ENCODE data around the gene EML6. TPM values are rescaled to one million over a fixed set of nuclear protein-coding genes. Genes with fewer than 3 reads are reported as not detected.

EML6 gene
- total RNA-seq, 1 donor from 2014 or later, result 8.1 TPM

DNA sequence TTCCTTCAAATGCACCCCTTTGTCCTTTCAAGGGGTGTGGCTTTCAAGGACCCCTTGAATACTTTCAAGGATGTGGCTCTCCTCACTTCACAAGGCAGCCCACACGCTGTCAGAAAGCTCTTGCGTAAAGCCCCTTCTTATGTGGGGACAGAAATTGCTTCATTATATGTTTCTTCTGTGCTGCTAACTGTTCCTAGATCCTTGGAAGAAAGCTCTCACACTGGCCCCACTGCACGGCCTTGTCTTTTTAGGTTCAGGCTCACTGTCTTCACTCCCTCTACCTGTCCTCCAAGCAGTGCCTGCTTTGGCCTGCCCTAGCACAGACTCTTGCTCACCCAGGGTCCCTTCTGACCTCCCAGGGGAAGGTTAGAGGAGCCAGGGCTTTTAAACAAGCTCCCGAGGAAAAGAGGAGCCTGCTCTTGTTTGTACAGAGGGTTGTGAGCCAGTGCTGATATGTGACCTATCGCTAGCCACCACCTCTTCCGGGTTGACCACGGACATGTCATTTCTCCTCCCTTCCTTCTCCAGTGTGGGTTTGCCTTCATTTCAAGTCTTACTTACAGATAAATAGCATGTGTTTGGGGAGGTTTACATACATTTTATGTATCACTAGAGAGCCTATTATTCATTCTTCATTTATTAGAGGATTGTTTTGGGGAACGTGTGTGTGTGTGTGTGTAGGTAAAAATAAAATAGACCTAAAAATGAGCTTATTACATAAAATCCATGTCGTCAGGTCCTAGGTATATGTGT, 232.1 kb downstream of the EML6 start:
- TF ChIP-seq, protein P1, sequence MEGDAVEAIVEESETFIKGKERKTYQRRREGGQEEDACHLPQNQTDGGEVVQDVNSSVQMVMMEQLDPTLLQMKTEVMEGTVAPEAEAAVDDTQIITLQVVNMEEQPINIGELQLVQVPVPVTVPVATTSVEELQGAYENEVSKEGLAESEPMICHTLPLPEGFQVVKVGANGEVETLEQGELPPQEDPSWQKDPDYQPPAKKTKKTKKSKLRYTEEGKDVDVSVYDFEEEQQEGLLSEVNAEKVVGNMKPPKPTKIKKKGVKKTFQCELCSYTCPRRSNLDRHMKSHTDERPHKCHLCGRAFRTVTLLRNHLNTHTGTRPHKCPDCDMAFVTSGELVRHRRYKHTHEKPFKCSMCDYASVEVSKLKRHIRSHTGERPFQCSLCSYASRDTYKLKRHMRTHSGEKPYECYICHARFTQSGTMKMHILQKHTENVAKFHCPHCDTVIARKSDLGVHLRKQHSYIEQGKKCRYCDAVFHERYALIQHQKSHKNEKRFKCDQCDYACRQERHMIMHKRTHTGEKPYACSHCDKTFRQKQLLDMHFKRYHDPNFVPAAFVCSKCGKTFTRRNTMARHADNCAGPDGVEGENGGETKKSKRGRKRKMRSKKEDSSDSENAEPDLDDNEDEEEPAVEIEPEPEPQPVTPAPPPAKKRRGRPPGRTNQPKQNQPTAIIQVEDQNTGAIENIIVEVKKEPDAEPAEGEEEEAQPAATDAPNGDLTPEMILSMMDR (conservative IDR thresholded peaks at IDR 0.05), result no peak
- H3K36me3 Mint-ChIP-seq (ENCODE audit: low read depth), result no peaks in the 10 kb centered on the region
- H3K27me3 Mint-ChIP-seq (ENCODE audit: low read depth), result no peaks in the 10 kb centered on the region
- H3K4me1 Mint-ChIP-seq, result peaks cover 7% of the 10 kb centered on the region
- H3K4me3 Mint-ChIP-seq, result no peak overlapping the region
- H3K9me3 Mint-ChIP-seq, result no peaks in the 10 kb centered on the region
- no peak overlapping the region for H3K27ac Mint-ChIP-seq (ENCODE audit: unreplicated experiment)
- DNase-seq (ENCODE audit: low read depth, low spot score), result no peak

DNA sequence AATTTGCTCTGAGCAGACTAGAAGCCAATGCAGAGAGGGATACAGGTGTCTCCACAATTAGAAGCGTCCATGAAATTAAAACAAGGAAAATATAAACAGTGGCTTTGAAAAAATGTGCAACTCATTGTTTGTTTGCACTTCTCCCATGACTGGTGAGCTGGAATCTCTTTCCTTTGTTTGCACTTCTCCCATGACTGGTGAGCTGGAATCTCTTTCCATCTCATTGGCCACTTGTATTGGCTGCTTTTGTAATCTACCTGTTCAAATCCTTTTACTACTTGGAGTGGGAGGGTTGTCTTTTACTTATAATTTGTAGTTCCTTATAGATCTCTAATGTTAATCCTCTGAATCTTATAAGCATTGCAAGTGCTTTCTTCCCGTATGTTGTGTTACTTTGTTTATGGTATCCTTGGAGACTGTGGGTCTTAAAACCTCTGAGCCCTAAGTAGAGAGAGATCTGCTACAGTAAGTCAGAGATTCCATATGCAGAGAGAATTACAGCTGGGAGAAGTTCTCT, 232.7 kb downstream of the EML6 start:
- Mint-ChIP-seq H3K27me3 (ENCODE audit: low read depth) (no peaks in the 10 kb centered on the region), H3K4me1 (peaks cover 4% of the 10 kb centered on the region), H3K4me3 (no peak overlapping the region), H3K27ac (ENCODE audit: unreplicated experiment) (no peak overlapping the region), H3K9me3 (no peaks in the 10 kb centered on the region), H3K36me3 (ENCODE audit: low read depth) (no peaks in the 10 kb centered on the region)
- TF ChIP-seq, protein P1 (conservative IDR thresholded peaks at IDR 0.05), result no peak
- no peak for DNase-seq (ENCODE audit: low read depth, low spot score)

DNA sequence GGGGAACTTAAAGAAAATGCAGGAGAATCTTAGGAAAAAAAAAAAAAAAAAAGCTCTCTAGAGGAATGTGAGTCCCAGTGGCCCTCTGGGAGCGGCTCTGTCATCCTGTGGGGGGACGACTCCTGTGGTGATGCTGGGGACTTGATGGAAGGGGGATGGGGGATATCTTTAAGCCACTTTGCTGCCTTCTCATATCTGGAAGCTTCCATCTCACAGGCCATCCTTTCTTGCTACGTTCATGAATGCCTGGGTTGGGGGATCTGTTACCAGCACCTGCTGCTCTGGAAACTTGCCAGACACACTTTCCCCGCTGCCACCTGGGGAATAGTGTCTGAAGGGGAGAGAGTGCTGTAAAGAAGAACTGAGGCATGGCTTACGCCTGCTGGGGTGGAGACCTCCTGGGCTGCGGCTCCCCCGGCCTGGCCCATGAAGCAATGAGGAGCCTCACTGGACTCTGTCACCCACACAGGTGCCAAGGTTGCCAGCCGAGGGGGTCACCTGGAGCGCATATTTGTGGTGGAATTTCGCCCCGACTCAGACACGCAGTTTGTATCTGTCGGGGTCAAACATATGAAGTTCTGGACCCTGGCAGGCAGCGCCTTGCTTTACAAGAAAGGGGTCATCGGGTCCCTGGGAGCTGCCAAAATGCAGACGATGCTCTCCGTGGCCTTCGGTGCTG, 234.0 kb downstream of the EML6 start:
- Mint-ChIP-seq H3K36me3 (ENCODE audit: low read depth) (no peaks in the 10 kb centered on the region), H3K4me3 (no peak overlapping the region), H3K27ac (ENCODE audit: unreplicated experiment) (no peak overlapping the region), H3K27me3 (ENCODE audit: low read depth) (no peaks in the 10 kb centered on the region), H3K4me1 (peaks cover 4% of the 10 kb centered on the region), H3K9me3 (no peaks in the 10 kb centered on the region)
- no peak for DNase-seq (ENCODE audit: low read depth, low spot score)
- TF ChIP-seq, protein P1 (conservative IDR thresholded peaks at IDR 0.05), result no peak

DNA sequence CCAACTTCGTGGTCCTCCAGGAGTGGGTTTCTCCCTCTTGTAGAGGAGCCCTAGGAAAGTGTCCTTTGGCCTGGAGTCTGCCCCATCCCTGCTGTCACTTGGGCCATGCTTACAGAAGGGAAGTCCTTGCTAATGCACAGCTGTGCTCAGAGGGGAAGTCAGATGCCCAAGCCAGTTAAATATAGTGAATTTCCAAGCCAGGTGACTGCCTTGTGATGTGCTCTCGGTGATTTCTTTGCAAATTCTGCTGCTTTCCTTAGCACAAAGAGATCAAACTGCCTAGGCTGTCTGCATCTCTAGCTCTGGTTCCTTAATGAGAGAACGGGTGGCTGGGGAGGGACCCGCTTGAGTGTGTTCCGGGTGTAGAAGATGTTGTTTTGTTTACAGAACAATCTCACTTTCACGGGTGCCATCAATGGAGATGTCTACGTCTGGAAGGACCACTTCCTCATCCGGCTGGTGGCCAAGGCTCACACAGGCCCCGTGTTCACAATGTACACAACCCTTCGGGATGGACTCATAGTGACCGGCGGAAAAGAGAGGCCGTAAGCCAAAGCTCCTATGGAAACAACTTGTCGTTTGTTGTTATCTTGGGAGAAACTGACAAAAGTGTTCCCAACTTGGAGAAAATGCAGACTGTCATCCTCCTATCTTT, 235.4 kb downstream of the EML6 start:
- H3K4me3 Mint-ChIP-seq, result no peak overlapping the region
- TF ChIP-seq, protein P1 (conservative IDR thresholded peaks at IDR 0.05), result no peak
- peaks cover 4% of the 10 kb centered on the region for H3K4me1 Mint-ChIP-seq
- DNase-seq (ENCODE audit: low read depth, low spot score), result no peak
- H3K27ac Mint-ChIP-seq (ENCODE audit: unreplicated experiment), result no peak overlapping the region
- no peaks in the 10 kb centered on the region for H3K9me3 Mint-ChIP-seq
- H3K27me3 Mint-ChIP-seq (ENCODE audit: low read depth), result no peaks in the 10 kb centered on the region
- H3K36me3 Mint-ChIP-seq (ENCODE audit: low read depth), result peaks cover under 1% of the 10 kb centered on the region

DNA sequence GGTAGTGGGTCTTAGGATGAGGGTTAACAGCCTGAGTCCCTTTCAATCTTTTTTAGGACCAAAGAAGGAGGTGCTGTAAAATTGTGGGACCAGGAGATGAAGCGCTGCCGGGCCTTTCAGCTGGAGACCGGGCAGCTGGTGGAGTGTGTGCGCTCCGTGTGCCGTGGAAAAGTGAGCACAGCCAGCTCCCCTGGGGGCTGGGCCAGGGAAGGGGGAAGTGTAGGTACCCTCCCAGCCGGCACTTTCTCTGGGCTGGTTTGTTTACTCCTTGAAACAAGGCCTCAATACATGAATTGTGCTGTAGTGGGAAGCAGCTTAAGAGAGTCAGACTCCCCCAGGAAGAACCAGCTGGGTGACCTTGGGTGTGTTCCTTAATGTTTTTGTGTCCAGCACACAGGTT, 236.7 kb downstream of the EML6 start:
- H3K27ac Mint-ChIP-seq (ENCODE audit: unreplicated experiment), result no peak overlapping the region
- TF ChIP-seq, protein P1 (conservative IDR thresholded peaks at IDR 0.05), result no peak
- peaks cover 2% of the 10 kb centered on the region for H3K9me3 Mint-ChIP-seq
- H3K27me3 Mint-ChIP-seq (ENCODE audit: low read depth), result no peaks in the 10 kb centered on the region
- no peak for DNase-seq (ENCODE audit: low read depth, low spot score)
- H3K36me3 Mint-ChIP-seq (ENCODE audit: low read depth), result peaks cover 11% of the 10 kb centered on the region
- peaks cover 5% of the 10 kb centered on the region for H3K4me1 Mint-ChIP-seq
- no peak overlapping the region for H3K4me3 Mint-ChIP-seq
